ENCODE measurements around the gene DOHH.

DNA sequence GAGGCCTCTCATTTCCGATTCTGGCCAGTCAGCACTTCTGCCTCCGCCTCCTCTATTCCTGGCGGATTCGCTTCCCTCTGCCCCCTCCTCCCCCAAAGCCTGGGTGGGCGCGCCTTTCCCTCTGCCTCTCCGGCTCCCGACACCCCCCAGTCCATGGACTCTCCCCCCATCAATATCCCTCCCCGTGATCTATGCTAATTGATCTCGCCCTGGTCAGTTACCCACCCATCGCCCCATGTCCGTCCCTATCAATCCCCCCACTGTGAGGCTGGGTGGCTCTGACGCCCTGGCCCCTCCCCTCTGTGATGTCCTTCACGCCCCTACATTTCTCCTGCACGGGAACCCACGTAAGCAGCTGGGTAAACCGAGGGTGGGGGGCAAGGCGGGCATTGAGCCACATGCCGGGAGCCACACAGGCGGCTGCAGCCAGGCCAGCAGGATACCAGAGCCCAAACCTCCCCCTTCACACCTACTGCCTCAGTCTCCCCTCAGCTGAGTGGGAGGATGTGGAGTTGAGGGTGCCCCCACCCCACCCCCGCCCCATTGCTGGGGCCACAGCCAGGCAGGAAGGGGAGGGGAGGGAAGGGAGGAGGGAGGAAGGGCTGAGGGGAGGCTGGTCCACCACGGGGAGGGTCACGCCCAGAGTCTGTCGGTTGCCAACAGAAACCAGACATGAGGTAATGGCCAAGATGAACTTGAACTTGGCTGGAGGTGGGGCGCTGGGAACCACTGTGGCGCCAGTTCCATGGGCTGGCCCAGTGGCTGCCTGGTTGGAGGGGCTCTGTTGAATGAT is 41.2 kb downstream of the DOHH start:
- TF ChIP-seq GATA2 (IDR thresholded peaks at IDR 0.05; ENCODE audit: low read depth, low read length) = no peak
- TF ChIP-seq GATA3 (IDR thresholded peaks at IDR 0.05; ENCODE audit: low read depth, low read length) = no peak

Data from SH-SY5Y (cell line).